HG03066 (cell line): ENCODE measurements around the gene SIGLEC11.

Experiments used
- ATAC-seq: cut with Tn5 transposase; IDR thresholded peaks from one replicate; pipeline ENCODE4 v1.9.1; 2021; ENCODE audit warnings: low read depth; ENCODE audit not compliant: unreplicated experiment

SIGLEC11 gene

DNA sequence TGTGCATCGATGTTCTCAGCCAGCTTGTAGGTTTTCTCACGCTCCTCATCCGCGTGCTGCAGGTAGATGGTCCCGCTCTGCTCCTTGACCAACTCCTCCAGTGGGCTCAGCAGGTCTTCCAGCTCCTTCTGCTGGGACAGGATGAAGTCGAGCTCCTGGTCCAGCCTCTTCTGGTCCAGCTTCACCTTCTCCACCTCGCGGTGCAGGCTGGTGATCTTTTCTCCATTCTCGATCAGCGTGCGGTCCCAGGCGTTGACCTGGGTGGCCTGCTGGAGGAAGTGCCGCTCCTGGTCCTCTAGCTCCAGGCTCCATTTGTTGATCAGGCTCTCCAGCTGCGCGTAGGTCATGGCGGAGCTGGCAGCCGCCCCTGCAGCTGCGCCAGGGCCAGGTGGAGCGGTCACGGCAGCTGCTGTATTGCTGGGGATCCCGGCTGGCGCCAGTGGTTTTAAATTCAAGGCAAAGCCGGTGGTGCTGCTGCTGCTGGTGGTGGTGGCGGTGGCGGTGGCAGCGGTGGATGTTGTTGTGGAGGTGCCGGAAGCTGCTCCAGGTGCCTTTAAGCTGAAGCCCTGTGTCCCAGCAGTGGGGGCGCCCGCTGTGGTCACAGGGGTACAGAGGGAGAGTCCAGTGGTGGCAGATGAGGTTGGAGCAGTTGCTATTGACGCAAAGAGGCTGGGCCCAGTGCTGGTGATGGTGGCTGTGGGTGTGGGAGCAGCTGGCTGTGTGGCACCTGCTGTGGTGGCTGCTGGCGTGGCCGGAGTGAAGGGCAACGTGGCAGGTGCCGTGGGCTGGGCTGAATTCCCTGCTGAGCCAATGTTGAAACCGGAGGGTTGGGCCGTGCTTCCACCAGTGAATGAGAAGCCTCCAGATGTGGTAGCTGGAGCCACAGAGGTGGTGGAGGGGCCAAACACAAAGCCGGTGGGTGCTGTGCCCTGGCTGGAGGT lies 52.2 kb downstream of the SIGLEC11 start:
- ATAC-seq: no peak

DNA sequence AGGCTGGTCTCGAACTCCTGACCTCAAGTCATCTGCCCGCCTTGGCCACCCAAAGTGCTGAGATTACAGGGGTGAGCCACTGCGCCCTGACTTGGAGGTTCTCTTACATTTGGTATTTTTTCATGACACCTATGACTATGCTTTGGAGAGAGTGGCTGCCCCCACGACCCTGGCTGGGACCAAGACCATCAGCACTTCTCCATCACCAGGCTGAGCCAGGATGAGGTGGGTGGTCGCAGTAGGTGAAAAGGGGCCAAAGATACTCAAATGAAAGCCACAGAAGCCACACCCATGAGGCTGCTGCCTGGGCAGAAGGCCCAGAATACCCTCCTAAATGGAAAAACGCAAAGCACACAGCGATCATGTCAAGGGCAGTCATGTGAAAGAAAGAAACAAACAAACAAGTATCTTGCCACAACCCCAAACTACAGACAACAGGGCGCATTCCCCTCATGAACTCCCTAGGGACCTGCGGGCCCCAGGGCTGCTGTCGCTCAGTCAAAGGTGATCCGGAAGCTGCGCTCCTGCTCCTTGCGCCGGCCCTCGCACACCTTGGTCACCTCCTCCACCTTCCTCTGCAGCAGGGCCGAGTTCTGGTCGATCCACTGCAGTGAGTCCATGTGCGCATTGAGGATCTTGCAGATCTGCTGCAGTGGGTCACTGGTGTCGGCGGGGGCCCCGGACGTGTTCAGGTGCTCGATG lies 53.1 kb downstream of the SIGLEC11 start:
- ATAC-seq: no peak

DNA sequence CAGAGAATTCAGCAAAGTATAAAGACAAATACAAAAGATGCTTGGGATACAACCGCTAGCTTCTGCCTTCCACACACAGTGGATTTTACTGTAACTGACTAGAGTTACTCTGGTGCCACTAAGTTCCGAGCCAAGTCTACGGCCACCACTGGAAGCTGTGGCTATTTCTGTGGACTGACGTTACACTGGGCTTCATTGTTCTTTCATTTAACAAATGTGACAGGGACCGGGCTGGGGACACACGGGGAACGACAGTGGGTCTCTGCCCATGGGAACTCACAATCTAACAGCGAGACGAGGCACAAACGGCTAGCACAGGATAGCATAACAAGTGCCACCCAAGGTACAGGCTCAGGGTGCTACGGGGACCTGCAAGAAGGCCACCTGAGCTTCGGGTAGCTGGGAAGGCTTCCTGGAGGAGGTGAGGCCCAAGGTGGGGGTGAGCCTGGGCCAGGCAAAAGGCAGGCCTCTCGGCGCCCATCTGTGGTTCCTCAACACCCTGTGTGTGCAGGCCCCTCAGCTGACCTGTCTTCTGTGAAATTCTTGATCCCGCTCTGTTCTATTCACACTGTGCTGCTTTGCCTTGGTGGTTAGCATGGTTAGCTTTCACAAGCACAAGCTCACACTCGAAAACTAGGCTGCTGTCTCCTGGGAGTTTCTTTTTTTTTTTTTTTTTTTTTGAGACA lies 54.0 kb downstream of the SIGLEC11 start:
- ATAC-seq: no peak

DNA sequence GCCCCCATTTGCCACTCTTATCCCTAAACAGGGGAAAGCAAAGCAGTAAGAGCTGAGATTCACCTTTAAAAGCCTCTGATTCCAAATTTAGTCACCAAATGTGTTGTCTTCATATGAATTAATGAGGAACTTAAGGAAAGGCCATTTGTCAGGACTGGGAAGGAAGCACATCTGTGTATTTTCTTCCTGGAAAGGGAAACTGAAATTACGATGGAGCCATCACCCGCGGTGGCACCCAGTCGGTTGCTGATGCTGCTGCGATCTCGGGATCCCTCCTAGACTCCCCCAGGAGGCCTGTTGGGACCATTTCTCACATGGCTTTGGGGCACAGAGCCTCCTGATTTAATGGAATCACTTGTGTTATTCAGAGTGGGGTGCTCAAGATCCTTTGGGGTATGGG lies 56.8 kb downstream of the SIGLEC11 start:
- ATAC-seq: no peak
